Activated CD8-positive, alpha-beta T cell treated with anti-CD3 and anti-CD28 coated beads, Interleukin-2, amount 10 ng/mL, durations not matched to agents 7 days and 5 days (primary cell): ENCODE data around the gene MAGI1. TPM values are rescaled to one million over a fixed set of nuclear protein-coding genes. Genes with fewer than 3 reads are reported as not detected.

Source experiments
- ATAC-seq: fragments of 150-1000 bp; cut with Tn5 transposase; one replicate; pipeline ENCODE4 v1.10.0; 2021; ENCODE audit warnings: moderate library complexity
- CTCF ChIA-PET: fragments of 350-600 bp; sonication (Branson Sonifier 250); formaldehyde crosslinking; loops from one replicate; lab custom pipeline; 2021; ENCODE audit warnings: antibody characterized with exemption; lab: Charles Lee
- POLR2A ChIA-PET: fragments of 350-600 bp; sonication (Branson Sonifier 250); formaldehyde crosslinking; loops from one replicate; lab custom pipeline; 2021; ENCODE audit warnings: antibody characterized with exemption; lab: Charles Lee
- DNase-seq: peaks from one replicate; pipeline ENCODE4 v3.0.0-alpha.2; 2020
- H3K27ac Mint-ChIP-seq: one replicate; pipeline ENCODE4 v1.8.0; 2021; ENCODE audit warnings: mild to moderate bottlenecking, mixed read lengths
- H3K27me3 Mint-ChIP-seq: one replicate; pipeline ENCODE4 v1.8.0; 2021; ENCODE audit warnings: low read depth, mixed read lengths
- H3K36me3 Mint-ChIP-seq: one replicate; pipeline ENCODE4 v1.8.0; 2021; ENCODE audit warnings: low read depth, mixed read lengths
- H3K4me1 Mint-ChIP-seq: one replicate; pipeline ENCODE4 v1.8.0; 2021; ENCODE audit warnings: low read depth, mixed read lengths
- H3K4me3 Mint-ChIP-seq: one replicate; pipeline ENCODE4 v1.8.0; 2021; ENCODE audit warnings: mild to moderate bottlenecking, mixed read lengths
- H3K9me3 Mint-ChIP-seq: one replicate; pipeline ENCODE4 v1.8.0; 2022; ENCODE audit warnings: mixed read lengths; ENCODE audit not compliant: insufficient read depth
- total RNA-seq, 2 experiments: library from RNA; stranded (reverse); gene quantifications; one replicate each; pipeline ENCODE4 v1.2.3, GENCODE V29; 2021

MAGI1 gene
- total RNA-seq, 2 experiments from 2014 or later: not detected

- no peak overlapping the region for H3K27ac Mint-ChIP-seq
- CTCF ChIA-PET: no interaction called here
- no peak for ATAC-seq
Observed at GRCh38 chr3:65783117-65783516, 255.6 kb downstream of the MAGI1 start.

GRCh38 chr3:65781594-65781993 is 257.1 kb downstream of the MAGI1 start:
- H3K36me3 Mint-ChIP-seq: no peaks in the 10 kb centered on the region
- H3K4me1 Mint-ChIP-seq: no peaks in the 10 kb centered on the region
- H3K9me3 Mint-ChIP-seq: no peaks in the 10 kb centered on the region
- H3K4me3 Mint-ChIP-seq: no peak overlapping the region
- H3K27ac Mint-ChIP-seq: no peak overlapping the region
- DNase-seq: no peak
- ChIA-PET CTCF (no interaction called here), POLR2A (no interaction called here)
- no peaks in the 10 kb centered on the region for H3K27me3 Mint-ChIP-seq
- no peak for ATAC-seq

More at GRCh38 chr3:65783117-65783516, 255.6 kb downstream of the MAGI1 start:
- no peak for DNase-seq
- H3K4me1 Mint-ChIP-seq: no peaks in the 10 kb centered on the region
- H3K9me3 Mint-ChIP-seq: no peaks in the 10 kb centered on the region
- POLR2A ChIA-PET: no interaction called here
- no peaks in the 10 kb centered on the region for H3K36me3 Mint-ChIP-seq
- no peaks in the 10 kb centered on the region for H3K27me3 Mint-ChIP-seq
- no peak overlapping the region for H3K4me3 Mint-ChIP-seq

GRCh38 chr3:65779390-65779789 is 259.3 kb downstream of the MAGI1 start:
- DNase-seq (no peak), ATAC-seq (no peak)
- POLR2A ChIA-PET: no interaction called here
- H3K36me3 Mint-ChIP-seq: no peaks in the 10 kb centered on the region
- H3K27me3 Mint-ChIP-seq: no peaks in the 10 kb centered on the region
- CTCF ChIA-PET: no interaction called here
- H3K4me3 Mint-ChIP-seq: no peak overlapping the region
- no peaks in the 10 kb centered on the region for H3K9me3 Mint-ChIP-seq
- H3K27ac Mint-ChIP-seq: no peak overlapping the region
- H3K4me1 Mint-ChIP-seq: no peaks in the 10 kb centered on the region

- ATAC-seq: no peak
- no peak for DNase-seq
- no peaks in the 10 kb centered on the region for H3K9me3 Mint-ChIP-seq
- no peak overlapping the region for H3K4me3 Mint-ChIP-seq
- ChIA-PET CTCF (no interaction called here), POLR2A (no interaction called here)
- no peaks in the 10 kb centered on the region for H3K36me3 Mint-ChIP-seq
- H3K4me1 Mint-ChIP-seq: no peaks in the 10 kb centered on the region
- H3K27me3 Mint-ChIP-seq: no peaks in the 10 kb centered on the region
- H3K27ac Mint-ChIP-seq: no peak overlapping the region
Observed at GRCh38 chr3:65778968-65779367, 259.8 kb downstream of the MAGI1 start.

- POLR2A ChIA-PET: no interaction called here
Observed at GRCh38 chr3:65777050-65777449, 261.7 kb downstream of the MAGI1 start.

GRCh38 chr3:65776494-65776893 is 262.2 kb downstream of the MAGI1 start:
- no peak overlapping the region for H3K27ac Mint-ChIP-seq
- H3K4me3 Mint-ChIP-seq: no peak overlapping the region
- H3K4me1 Mint-ChIP-seq: no peaks in the 10 kb centered on the region
- no peaks in the 10 kb centered on the region for H3K27me3 Mint-ChIP-seq
- no peaks in the 10 kb centered on the region for H3K36me3 Mint-ChIP-seq
- no peak for DNase-seq
- no peak for ATAC-seq
- ChIA-PET POLR2A (no interaction called here), CTCF (no interaction called here)
- no peaks in the 10 kb centered on the region for H3K9me3 Mint-ChIP-seq

More at GRCh38 chr3:65777050-65777449, 261.7 kb downstream of the MAGI1 start:
- H3K27me3 Mint-ChIP-seq: no peaks in the 10 kb centered on the region
- DNase-seq (no peak), ATAC-seq (no peak)
- no peaks in the 10 kb centered on the region for H3K36me3 Mint-ChIP-seq
- H3K27ac Mint-ChIP-seq: no peak overlapping the region
- no peaks in the 10 kb centered on the region for H3K9me3 Mint-ChIP-seq
- H3K4me1 Mint-ChIP-seq: no peaks in the 10 kb centered on the region
- CTCF ChIA-PET: no interaction called here
- H3K4me3 Mint-ChIP-seq: no peak overlapping the region

GRCh38 chr3:65776081-65776480 is 262.6 kb downstream of the MAGI1 start:
- DNase-seq (no peak), ATAC-seq (no peak)
- no peak overlapping the region for H3K27ac Mint-ChIP-seq
- POLR2A ChIA-PET: no interaction called here
- no peaks in the 10 kb centered on the region for H3K4me1 Mint-ChIP-seq
- CTCF ChIA-PET: no interaction called here
- no peaks in the 10 kb centered on the region for H3K9me3 Mint-ChIP-seq
- no peaks in the 10 kb centered on the region for H3K36me3 Mint-ChIP-seq
- H3K4me3 Mint-ChIP-seq: no peak overlapping the region
- no peaks in the 10 kb centered on the region for H3K27me3 Mint-ChIP-seq

- Mint-ChIP-seq H3K36me3 (no peaks in the 10 kb centered on the region), H3K4me1 (no peaks in the 10 kb centered on the region), H3K4me3 (no peak overlapping the region), H3K27ac (no peak overlapping the region), H3K27me3 (no peaks in the 10 kb centered on the region), H3K9me3 (no peaks in the 10 kb centered on the region)
- ChIA-PET CTCF (no interaction called here), POLR2A (no interaction called here)
- DNase-seq: no peak
- ATAC-seq: no peak
Observed at GRCh38 chr3:65772758-65773157, 266.0 kb downstream of the MAGI1 start.

GRCh38 chr3:65767551-65767950 is 271.2 kb downstream of the MAGI1 start:
- Mint-ChIP-seq H3K27ac (no peak overlapping the region), H3K36me3 (no peaks in the 10 kb centered on the region), H3K9me3 (no peaks in the 10 kb centered on the region), H3K4me3 (no peak overlapping the region), H3K27me3 (no peaks in the 10 kb centered on the region), H3K4me1 (no peaks in the 10 kb centered on the region)
- ChIA-PET CTCF (no interaction called here), POLR2A (no interaction called here)
- DNase-seq (no peak), ATAC-seq (no peak)

- CTCF ChIA-PET: no interaction called here
- H3K9me3 Mint-ChIP-seq: no peaks in the 10 kb centered on the region
- H3K36me3 Mint-ChIP-seq: no peaks in the 10 kb centered on the region
- POLR2A ChIA-PET: no interaction called here
- H3K4me1 Mint-ChIP-seq: no peaks in the 10 kb centered on the region
- DNase-seq (no peak), ATAC-seq (no peak)
- H3K27me3 Mint-ChIP-seq: no peaks in the 10 kb centered on the region
- H3K27ac Mint-ChIP-seq: no peak overlapping the region
- H3K4me3 Mint-ChIP-seq: no peak overlapping the region
Observed at GRCh38 chr3:65762235-65762580, 276.5 kb downstream of the MAGI1 start.

GRCh38 chr3:65761446-65762234 is 277.1 kb downstream of the MAGI1 start:
- Mint-ChIP-seq H3K27ac (no peak overlapping the region), H3K27me3 (no peaks in the 10 kb centered on the region), H3K4me1 (no peaks in the 10 kb centered on the region), H3K4me3 (no peak overlapping the region), H3K36me3 (no peaks in the 10 kb centered on the region), H3K9me3 (no peaks in the 10 kb centered on the region)
- ATAC-seq (no peak), DNase-seq (no peak)
- POLR2A ChIA-PET: no interaction called here
- CTCF ChIA-PET: interaction anchor here (1.1 kb wide), 1 partner anchor 11 kb away, joined by 3 read pairs; no protein-coding TSS in a partner anchor

- DNase-seq: no peak
- H3K36me3 Mint-ChIP-seq: no peaks in the 10 kb centered on the region
- no peak overlapping the region for H3K27ac Mint-ChIP-seq
- POLR2A ChIA-PET: no interaction called here
- no peaks in the 10 kb centered on the region for H3K9me3 Mint-ChIP-seq
- H3K27me3 Mint-ChIP-seq: no peaks in the 10 kb centered on the region
- no peak overlapping the region for H3K4me3 Mint-ChIP-seq
- no peaks in the 10 kb centered on the region for H3K4me1 Mint-ChIP-seq
- CTCF ChIA-PET: no interaction called here
- no peak for ATAC-seq
Observed at GRCh38 chr3:65758876-65759598, 279.7 kb downstream of the MAGI1 start.
